Measurements from ENCODE around the gene ZYX.

DNA sequence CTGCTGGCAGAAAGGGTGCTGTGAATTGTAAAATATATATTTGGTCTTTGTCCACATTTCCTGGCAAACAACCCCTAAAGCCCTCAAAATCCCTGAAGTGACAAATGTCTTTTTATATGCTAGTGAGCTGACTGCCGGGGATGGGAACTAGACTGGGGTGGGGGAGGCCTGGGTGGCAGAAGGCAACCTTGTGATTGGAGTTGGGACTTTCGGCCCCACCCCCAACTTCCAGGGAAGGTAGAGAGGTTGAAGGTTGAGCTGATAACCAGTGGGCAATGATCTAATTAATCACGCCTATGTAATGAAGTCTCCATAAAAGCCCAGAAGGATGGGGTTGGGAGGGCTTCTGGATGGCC lies 24.8 kb downstream of the ZYX start:
- TF ChIP-seq, protein P1, sequence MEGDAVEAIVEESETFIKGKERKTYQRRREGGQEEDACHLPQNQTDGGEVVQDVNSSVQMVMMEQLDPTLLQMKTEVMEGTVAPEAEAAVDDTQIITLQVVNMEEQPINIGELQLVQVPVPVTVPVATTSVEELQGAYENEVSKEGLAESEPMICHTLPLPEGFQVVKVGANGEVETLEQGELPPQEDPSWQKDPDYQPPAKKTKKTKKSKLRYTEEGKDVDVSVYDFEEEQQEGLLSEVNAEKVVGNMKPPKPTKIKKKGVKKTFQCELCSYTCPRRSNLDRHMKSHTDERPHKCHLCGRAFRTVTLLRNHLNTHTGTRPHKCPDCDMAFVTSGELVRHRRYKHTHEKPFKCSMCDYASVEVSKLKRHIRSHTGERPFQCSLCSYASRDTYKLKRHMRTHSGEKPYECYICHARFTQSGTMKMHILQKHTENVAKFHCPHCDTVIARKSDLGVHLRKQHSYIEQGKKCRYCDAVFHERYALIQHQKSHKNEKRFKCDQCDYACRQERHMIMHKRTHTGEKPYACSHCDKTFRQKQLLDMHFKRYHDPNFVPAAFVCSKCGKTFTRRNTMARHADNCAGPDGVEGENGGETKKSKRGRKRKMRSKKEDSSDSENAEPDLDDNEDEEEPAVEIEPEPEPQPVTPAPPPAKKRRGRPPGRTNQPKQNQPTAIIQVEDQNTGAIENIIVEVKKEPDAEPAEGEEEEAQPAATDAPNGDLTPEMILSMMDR (IDR thresholded peaks at IDR 0.05): no peak
- TF ChIP-seq SREBF2 (IDR thresholded peaks at IDR 0.05) (no peak), POLR2A (IDR thresholded peaks at IDR 0.05; ENCODE audit: low read length) (no peak), KDM5A (IDR thresholded peaks at IDR 0.05) (no peak), MYC (IDR thresholded peaks at IDR 0.05; ENCODE audit: borderline replicate concordance, low read length) (no peak), CBX8 (IDR thresholded peaks at IDR 0.05) (no peak), HDAC2 (IDR thresholded peaks at IDR 0.05) (no peak), EP300 (IDR thresholded peaks at IDR 0.05) (no peak), MAZ (IDR thresholded peaks at IDR 0.05; ENCODE audit: borderline replicate concordance, low read depth, low read length) (no peak), SMC3 (IDR thresholded peaks at IDR 0.05) (no peak), KDM1A (IDR thresholded peaks at IDR 0.05; ENCODE audit: low read depth) (no peak)
- TF ChIP-seq, protein P2, sequence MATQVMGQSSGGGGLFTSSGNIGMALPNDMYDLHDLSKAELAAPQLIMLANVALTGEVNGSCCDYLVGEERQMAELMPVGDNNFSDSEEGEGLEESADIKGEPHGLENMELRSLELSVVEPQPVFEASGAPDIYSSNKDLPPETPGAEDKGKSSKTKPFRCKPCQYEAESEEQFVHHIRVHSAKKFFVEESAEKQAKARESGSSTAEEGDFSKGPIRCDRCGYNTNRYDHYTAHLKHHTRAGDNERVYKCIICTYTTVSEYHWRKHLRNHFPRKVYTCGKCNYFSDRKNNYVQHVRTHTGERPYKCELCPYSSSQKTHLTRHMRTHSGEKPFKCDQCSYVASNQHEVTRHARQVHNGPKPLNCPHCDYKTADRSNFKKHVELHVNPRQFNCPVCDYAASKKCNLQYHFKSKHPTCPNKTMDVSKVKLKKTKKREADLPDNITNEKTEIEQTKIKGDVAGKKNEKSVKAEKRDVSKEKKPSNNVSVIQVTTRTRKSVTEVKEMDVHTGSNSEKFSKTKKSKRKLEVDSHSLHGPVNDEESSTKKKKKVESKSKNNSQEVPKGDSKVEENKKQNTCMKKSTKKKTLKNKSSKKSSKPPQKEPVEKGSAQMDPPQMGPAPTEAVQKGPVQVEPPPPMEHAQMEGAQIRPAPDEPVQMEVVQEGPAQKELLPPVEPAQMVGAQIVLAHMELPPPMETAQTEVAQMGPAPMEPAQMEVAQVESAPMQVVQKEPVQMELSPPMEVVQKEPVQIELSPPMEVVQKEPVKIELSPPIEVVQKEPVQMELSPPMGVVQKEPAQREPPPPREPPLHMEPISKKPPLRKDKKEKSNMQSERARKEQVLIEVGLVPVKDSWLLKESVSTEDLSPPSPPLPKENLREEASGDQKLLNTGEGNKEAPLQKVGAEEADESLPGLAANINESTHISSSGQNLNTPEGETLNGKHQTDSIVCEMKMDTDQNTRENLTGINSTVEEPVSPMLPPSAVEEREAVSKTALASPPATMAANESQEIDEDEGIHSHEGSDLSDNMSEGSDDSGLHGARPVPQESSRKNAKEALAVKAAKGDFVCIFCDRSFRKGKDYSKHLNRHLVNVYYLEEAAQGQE (IDR thresholded peaks at IDR 0.05): no peak
- TF ChIP-seq, protein P3, sequence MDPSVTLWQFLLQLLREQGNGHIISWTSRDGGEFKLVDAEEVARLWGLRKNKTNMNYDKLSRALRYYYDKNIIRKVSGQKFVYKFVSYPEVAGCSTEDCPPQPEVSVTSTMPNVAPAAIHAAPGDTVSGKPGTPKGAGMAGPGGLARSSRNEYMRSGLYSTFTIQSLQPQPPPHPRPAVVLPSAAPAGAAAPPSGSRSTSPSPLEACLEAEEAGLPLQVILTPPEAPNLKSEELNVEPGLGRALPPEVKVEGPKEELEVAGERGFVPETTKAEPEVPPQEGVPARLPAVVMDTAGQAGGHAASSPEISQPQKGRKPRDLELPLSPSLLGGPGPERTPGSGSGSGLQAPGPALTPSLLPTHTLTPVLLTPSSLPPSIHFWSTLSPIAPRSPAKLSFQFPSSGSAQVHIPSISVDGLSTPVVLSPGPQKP (IDR thresholded peaks at IDR 0.05; ENCODE audit: low read depth, low read length): no peak
